ENCODE data around the gene FIBP. TPM values are rescaled to one million over a fixed set of nuclear protein-coding genes. Genes with fewer than 3 reads are reported as not detected.

Gene FIBP
- total RNA-seq, 4 donors from 2014 or later = 39.6 to 79.3 (median 53.0) TPM

GRCh38 chr11:65868907-65869306, 19.4 kb downstream of the FIBP start:
- peaks cover 0 to 19% of the 10 kb centered on the region in 2 donors for H3K4me1 ChIP-seq
- no peak for ATAC-seq
- no peak overlapping the region for H3K4me3 ChIP-seq
- H3K27me3 ChIP-seq = no peaks in the 10 kb centered on the region
- DNase-seq = no peak
- no peaks in the 10 kb centered on the region for H3K9me3 ChIP-seq
- peaks cover 0 to 32% of the 10 kb centered on the region in 2 donors for H3K36me3 ChIP-seq
- TF ChIP-seq POLR2A (IDR thresholded peaks at IDR 0.05) = no peak
- no peak for TF ChIP-seq CTCF (IDR thresholded peaks at IDR 0.05 in 4 of 5, conservative IDR thresholded peaks at IDR 0.05 in 1 of 5)
- in situ Hi-C loops (cut with MboI; ENCODE audit: low sequenced_read_pairs in 4 of 4) (no loop called here), intact Hi-C loops (cut with DNase I; ENCODE audit: low total_unique reads) (no loop called here)
- H3K27ac ChIP-seq = no peak overlapping the region

GRCh38 chr11:65868076-65868667, 20.1 kb downstream of the FIBP start:
- no peak for DNase-seq
- no peak for ATAC-seq
- H3K4me3 ChIP-seq = no peak overlapping the region
- in situ Hi-C loops (cut with MboI; ENCODE audit: low sequenced_read_pairs in 4 of 4) (no loop called here), intact Hi-C loops (cut with DNase I; ENCODE audit: low total_unique reads) (no loop called here)
- no peak overlapping the region for H3K27ac ChIP-seq
- no peaks in the 10 kb centered on the region for H3K9me3 ChIP-seq
- peaks cover 0 to 39% of the 10 kb centered on the region in 2 donors for H3K36me3 ChIP-seq
- TF ChIP-seq CTCF (IDR thresholded peaks at IDR 0.05 in 4 of 5, conservative IDR thresholded peaks at IDR 0.05 in 1 of 5) (no peak), POLR2A (IDR thresholded peaks at IDR 0.05) (no peak)
- H3K4me1 ChIP-seq = peaks cover 0 to 18% of the 10 kb centered on the region in 2 donors
- no peaks in the 10 kb centered on the region for H3K27me3 ChIP-seq

GRCh38 chr11:65867284-65868071, 20.8 kb downstream of the FIBP start:
- ATAC-seq (no peak), DNase-seq (no peak)
- H3K27me3 ChIP-seq = no peaks in the 10 kb centered on the region
- no peaks in the 10 kb centered on the region for H3K9me3 ChIP-seq
- H3K4me1 ChIP-seq = peaks cover under 1 to 15% of the 10 kb centered on the region in 2 donors
- no peak overlapping the region for H3K4me3 ChIP-seq
- in situ Hi-C loops (cut with MboI; ENCODE audit: low sequenced_read_pairs in 4 of 4) = no loop called here
- no peak overlapping the region for H3K27ac ChIP-seq
- intact Hi-C loops (cut with DNase I; ENCODE audit: low total_unique reads) = no loop called here
- no peak for TF ChIP-seq POLR2A (IDR thresholded peaks at IDR 0.05)
- no peak for TF ChIP-seq CTCF (IDR thresholded peaks at IDR 0.05 in 4 of 5, conservative IDR thresholded peaks at IDR 0.05 in 1 of 5)
- H3K36me3 ChIP-seq = peaks cover 0 to 46% of the 10 kb centered on the region in 2 donors

GRCh38 chr11:65866509-65867283, 21.6 kb downstream of the FIBP start:
- TF ChIP-seq CTCF (IDR thresholded peaks at IDR 0.05 in 4 of 5, conservative IDR thresholded peaks at IDR 0.05 in 1 of 5) (no peak), POLR2A (IDR thresholded peaks at IDR 0.05) (no peak)
- Histone ChIP-seq H3K36me3 (peaks cover 0 to 54% of the 10 kb centered on the region in 2 donors), H3K9me3 (no peaks in the 10 kb centered on the region), H3K4me3 (no peak overlapping the region), H3K27me3 (no peaks in the 10 kb centered on the region), H3K27ac (no peak overlapping the region), H3K4me1 (peaks cover 8 to 17% of the 10 kb centered on the region in 2 donors)
- ATAC-seq (no peak), DNase-seq (no peak)
- intact Hi-C loops (cut with DNase I; ENCODE audit: low total_unique reads) = no loop called here
- in situ Hi-C loops (cut with MboI; ENCODE audit: low sequenced_read_pairs in 4 of 4) = no loop called here
